Activated CD4-positive, alpha-beta T cell treated with anti-CD3 and anti-CD28 coated beads, Interleukin-2, amount 50 U/mL, for 1 hour (primary cell): ENCODE measurements around the gene MAD1L1.
"Not testable (repeated sequence)": the region's sequence is repeated elsewhere in the genome, so short reads cannot be mapped to it uniquely, and the experiment has no call there.

ENCODE experiments used
- DNase-seq: peaks from one replicate; pipeline ENCODE4 v3.0.0-alpha.2; 2020

MAD1L1 gene

DNA sequence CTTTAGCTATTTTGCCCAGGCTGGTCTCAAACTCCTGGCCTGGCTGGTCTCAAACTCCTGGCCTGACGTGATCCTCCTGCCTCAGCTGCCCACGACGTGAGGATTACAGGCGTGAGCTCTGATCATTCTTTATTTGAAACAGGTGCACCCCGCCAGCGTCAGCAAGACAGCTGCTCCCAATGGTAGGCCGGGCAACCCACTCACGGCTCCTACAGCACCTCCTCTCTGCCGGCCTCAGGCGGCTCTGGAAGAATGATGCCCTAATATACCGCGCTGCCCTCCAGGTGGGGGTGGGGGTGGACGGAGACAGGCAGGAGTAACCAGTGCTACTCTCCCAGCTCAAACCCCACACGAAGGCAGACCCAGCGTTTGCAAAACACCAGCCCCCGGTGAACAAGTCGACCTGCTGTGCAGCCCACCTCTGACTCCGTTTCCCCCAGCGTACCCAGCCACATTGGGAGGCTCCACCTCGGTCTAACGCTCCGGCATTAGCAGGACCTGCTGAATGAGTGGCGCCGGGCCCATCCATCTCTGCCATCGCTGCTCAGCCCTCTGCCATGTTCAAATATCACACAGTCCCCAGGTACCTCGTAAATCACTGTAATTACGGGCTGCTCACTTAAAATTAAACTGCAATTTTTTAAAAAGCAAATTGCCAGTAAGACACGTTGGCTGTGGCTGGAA, 414.0 kb downstream of the MAD1L1 start:
- no peak for DNase-seq

DNA sequence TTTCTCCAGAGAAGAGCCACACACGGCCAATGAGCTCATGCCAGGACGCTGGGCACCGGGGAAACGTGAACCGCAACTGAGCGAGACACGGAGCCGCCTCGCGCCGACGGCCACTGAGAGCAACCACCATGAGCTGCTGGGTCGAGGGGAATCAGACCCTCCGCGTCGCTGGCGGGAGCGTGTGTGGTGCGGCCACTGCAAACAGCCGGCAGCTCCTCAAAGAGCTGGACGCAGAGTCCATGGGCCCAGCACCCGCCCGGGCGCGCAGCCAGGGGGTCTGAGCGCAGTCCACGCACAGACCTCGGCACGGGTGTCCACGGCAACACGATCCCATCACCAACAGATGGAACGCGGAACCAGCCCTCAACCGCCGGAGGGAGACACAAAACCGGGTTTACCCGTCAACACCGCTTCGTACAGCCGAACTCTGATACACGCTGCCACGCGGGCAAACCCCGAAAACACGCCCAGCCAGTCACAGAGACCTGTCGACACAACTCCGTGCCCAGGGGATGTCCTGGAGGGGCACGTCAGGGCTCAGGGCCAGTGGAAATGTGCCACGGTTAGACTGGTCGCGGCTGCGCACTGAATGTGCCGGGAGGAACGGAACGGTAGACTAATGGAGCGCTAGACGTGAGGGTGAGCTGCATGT, 415.6 kb downstream of the MAD1L1 start:
- DNase-seq = no peak

DNA sequence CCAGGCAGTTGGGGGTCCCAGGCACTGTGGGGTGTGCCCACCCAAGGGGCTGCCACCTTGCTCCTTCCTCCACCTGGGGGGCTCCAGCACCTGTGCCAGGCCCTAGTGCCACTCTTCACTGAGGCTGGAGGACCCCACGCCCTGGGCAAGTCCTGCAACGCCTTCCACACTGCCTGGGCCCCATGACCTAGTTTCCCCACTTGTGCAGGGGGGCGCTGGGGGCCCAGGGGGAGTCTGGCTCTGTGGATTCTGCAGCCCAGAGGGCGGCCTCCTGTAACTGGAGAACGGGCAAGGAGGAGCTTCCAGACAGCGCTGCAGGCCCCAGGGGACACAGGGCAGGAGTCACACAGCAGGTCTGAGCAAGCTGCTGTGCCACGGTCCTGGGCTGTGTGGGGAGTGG, 416.3 kb downstream of the MAD1L1 start:
- not testable (repeated sequence) for DNase-seq

DNA sequence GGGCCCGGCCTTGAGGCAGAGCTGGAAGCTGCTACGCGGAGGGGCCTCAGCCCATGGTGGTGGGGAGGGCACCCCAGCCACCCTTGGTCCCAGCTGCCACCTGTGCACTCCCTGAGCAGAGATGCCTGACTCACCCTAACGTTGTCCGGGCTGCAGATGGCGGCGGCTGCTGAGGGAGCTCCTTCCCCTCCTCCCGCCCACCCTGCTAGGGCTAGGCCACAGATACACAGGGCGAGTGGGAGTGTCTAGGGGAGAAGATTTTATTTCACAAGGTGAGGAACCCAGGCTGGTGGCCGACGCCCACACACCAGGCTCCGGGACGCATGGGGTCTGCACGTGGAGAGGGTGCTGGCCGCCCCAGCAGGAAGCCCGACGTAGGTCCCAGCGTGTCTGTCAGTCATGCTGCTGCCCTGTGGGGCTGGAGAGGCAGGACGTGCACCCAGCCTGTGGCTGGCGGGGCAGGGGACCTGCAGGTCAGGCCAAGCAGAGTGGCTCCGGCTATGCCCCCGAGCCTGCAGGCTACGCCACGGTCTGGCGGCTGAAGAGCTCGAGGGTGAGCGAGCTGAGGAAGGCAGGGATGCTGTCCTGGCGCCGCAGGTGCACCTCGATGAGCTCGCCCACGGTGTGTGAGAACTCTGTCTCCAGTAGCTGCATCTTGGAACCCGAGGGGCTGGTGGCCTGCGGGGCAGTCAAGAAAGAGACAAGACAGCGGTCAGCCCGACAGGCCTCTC, 417.0 kb downstream of the MAD1L1 start:
- not testable (repeated sequence) for DNase-seq

DNA sequence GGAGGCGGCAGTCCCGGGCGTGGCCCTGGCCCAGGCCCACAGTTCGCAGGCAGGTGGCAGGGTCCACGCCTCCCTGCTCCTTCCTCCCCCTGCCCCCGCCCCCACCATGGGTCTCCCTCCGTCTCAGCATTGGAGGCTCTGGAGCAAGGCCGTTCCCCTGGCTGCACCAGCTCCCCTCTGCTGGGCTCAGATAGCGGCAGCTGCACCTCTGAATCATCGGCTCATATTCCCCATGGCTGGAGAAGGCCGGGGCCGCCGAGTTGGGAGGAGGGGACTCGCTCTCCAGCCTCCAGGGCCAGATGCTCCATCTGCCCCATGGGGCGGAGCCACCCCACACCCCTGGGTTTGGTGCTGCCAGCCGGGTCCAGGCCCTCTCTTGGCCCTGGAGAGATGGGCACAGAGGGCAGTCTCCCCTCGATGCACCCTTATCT, 417.7 kb downstream of the MAD1L1 start:
- DNase-seq = no peak

DNA sequence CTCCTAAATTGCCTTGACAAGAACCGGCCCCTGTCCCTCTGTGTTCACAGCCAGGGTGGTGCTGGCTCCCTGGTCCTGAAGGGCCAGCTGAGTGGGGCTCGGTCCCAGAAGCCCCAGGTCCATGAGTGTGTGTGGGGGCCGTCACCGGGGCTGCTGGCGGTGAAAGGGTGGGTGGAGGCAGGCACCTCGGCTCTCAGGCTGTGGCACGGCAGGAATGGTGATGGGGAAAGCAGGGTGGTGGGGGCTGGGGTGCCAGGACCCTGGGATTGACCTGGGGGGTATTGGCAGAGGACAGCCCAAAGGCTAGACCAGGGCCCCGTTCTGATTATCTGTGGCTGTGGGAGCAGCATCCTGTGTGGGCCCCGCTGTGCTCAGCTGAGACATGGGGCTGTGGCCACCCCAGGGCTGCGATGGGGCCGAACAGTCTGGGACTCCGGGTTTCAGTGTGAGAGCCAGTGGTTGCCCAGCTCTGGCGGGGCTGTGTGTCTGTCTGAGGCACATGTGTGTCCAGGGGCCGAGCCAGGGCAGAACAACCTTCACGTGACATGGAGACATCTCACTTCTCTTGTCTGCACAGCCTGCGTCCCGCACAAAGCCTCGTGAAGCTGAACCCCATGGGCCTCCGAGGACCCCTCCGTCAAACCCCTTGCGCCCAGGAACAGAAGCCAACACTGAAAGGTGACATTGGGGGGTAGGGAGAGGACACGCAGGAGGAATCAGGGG, 418.5 kb downstream of the MAD1L1 start:
- DNase-seq = no peak

DNA sequence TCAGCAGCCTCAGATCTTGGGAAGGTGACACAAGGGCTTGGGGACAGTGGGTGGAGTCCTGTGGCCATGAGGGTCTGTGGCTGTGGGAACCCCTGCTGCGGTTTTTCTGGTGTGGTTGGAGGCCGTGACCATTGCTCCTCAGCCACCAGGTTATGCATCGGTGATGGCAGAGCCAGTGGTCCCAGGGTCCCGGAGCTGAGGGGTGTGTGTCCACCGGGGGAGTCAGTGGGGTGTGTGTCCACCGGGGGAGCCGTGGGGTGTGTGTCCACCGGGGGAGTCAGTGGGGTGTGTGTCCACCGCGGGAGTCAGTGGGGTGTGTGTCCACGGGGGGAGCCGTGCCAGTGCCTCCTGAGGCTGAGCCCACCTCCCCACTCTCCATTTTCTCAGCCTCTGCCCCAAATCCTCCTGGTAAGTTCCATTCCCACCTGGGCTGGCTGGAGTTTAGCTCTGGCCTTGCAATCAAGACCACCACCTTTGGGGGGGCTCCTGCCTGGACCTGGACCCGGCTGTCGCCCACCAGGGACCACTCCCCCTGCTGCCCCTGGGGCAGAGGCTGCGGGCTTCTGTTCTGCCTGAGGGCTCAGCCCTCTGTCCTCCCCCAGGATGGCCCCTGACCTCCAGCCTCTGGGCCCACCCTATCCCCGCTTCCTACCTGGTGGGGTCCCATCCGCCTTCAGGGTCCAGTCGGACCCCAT, 419.2 kb downstream of the MAD1L1 start:
- no peak for DNase-seq

DNA sequence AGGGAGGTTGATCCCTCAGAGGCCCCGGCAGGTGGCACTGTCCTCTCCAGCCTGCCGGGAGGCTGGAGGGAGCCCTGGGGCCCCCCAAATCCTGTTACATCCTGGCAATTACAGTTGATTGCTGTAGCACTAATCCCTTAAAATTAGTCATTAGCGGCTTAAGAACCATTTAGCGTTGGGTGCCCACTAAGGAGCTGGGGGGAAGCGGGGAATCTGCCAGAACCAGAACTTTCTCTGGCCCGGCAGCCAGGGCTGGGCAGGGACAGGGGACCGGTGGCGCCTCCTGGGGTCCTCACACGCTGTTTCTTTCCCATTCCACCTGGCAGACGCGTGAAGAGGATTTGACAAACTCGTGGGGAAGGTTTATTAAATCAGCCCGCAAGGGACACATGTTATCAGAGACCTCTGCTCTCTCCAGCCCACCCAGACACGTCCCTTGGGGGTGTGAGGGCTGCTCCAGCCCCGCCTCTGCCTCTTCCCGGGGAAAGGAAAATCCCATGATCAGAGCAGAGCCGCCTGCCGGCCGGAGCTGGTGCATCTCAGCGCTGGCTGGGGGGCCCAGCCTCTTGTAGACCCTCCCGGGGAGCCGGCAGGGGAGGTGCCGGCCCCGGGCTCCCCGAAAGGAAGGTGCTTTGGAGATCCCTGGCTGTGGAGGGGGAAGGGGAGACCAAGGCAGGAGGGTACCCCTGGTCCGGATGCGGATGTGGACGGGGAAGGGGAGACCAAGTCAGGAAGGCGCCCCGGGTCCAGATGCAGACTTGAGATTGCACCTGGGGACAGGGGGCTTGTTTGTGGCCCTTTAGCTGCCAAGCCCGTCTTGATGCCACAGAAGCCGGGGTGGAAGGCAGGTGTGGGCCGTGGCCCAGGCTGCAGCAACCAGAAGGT, 420.0 kb downstream of the MAD1L1 start:
- DNase-seq = no peak

DNA sequence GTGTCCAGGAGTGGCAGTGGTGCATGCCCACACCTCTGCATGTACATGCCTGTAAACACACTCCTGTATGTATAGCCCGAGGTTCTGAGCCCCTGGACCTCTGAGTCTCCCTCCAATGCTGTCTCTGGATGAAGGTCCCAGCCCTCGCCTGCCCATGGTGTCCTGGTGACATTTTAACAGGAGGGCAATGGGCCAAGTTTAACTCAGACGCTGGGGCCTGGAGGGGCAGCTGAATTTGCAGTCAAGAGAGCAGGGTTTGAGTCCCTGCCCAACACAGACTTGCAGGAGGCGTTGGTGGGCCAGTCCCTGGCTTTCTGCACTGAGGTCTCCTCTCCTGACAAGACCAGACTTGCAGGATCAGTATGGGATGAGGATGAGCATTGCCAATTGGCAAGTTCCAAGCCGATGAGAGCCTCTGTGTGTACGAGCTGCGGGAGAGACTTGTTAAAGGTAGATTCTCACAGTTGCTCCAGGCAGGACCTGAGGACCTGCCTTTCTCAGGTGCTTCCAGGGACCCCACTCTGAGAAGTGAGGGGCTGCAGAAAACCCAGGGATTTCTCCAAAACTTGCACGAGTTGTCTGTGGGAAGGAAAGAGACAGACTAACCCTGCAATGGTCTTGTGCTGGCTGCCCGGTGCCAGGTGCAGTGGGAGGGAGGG, 420.8 kb downstream of the MAD1L1 start:
- DNase-seq = no peak

DNA sequence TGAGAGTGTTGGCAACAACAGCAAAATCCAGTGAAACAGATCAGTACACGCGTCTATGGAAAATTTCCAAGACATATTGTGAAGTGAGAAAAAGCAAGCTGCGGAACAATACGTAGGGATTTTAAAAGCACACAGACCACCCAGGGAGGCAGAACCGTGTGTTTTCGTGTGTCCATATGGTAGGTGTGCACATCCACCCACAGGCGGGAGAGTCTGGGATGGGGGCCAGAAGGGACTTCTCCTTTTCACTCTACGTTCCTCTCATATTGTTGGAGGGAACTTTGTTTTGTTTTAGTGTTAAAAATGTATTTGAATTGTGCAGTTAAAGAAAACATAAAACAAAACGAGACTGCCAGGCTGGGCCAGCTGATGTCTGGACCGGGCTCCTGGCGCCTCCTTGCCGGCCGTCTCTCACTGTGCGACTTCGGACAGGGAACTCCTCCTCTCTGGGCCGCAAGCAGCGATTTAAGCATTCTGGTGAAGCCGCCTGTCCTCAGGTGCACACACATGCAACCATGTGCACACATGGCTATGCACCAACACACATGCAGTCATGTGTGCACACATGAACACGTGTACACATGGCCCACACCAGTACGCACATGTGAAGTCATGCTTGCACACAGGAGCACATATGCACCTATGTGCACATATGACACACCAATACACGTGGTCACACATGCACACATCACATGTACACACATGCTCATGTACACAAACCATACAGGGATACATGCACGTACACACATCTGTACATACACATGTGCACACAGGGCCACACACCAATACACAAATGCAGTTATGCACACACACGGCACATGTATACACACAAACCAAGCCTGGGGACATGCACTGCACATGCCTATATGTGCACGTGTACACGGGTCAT, 421.5 kb downstream of the MAD1L1 start:
- DNase-seq = no peak

DNA sequence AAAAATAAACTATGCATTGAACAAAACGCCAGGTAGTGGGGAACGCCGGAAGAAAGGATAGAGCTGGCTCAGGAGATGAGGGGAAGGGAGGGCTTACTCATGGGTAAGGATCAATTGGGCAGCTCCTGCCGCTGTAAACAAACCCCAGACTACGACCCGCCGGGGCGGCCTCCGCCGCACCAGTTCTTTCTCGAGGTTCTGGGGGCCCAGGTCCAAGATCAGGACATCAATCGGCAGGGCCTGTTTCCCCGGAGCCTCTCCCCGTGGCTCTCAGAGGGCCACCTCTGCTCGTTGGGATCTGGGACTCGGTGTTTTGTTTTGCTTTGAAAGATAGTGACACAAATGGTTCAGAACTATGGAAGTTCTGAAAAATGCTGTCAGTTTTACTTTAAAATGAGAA, 422.2 kb downstream of the MAD1L1 start:
- no peak for DNase-seq

DNA sequence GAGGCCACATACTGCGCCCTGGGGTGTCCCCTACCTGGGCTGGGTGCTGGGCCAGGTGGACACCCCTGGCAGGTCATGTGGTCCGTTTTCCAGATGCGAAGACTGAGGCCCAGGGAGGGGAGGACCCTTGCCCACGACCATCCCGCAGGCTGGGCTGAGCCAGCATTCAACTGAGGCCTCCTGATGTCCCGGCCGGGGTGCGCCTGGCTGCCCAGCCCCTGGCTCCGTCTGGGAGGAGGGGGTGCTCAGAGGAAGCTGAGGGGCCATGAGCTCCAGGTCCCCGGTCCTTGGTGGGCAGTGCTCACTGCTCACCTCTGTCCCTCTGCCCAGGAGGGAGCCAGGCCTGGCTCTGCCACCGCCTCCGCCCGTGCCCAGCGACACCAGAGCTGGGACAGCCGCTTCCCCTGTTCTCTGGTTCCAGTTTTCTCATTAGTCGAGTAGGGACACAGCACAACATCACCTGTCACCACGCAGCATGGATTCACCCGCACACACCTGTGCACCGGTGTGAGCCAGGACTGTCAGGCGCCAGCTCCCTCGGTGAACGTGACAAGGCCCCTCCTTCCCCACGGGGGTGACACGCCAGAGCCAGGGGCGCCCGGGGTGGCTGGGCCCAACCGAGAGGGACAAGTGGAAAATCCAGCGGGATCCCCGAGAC, 423.0 kb downstream of the MAD1L1 start:
- DNase-seq = no peak

DNA sequence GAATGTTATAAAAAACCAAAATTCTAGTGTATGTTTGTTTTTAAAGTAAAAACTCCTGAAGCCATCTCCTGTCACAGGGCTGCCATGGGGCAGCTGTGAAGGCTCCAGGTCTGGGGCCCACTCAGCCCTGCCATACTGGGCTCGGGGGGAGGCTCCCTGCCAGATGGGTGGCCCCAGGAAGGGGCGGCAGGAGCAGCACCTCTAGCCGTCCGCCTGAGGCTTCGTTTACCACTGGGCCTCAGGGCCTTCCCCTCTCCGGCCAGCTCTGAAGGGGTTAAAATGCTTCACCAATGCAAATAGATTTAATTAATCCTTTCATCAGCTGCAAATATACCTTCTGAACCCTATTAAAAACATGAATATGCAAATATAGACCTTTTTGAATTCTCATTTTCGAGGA, 423.7 kb downstream of the MAD1L1 start:
- no peak for DNase-seq

DNA sequence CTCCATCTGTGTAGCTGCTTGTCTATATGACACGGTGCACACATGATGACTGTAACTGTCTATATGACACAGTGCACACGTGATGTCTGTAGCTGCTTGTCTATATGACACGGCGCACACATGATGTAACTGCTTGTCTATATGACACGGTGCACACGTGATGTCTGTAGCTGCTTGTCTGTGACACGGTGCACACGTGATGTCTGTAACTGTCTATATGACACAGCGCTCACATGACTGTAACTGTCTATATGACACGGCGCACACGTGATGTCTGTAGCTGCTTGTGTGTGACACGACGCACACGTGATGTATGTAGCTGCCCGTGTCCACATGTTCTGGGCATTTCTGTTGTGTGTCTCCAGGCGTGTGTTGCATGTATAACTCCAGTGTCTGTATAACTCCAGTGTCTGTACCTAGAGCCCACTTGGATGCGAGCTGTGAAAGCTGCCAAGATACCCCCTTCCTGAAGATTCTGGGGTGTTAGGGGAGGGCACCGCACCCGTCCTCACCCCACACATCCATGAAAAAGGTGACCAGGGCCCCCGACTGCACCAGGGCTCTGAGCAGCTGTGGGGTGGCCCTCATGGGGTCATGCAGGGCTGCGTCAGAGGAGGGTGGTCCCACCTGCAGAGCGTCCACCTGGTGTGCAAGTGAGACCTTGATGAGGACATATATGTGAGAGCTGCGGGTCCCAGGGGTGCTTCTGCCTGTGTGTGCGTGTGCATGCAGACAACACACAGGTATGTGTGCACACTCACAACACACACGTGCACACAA, 424.7 kb downstream of the MAD1L1 start:
- no peak for DNase-seq

DNA sequence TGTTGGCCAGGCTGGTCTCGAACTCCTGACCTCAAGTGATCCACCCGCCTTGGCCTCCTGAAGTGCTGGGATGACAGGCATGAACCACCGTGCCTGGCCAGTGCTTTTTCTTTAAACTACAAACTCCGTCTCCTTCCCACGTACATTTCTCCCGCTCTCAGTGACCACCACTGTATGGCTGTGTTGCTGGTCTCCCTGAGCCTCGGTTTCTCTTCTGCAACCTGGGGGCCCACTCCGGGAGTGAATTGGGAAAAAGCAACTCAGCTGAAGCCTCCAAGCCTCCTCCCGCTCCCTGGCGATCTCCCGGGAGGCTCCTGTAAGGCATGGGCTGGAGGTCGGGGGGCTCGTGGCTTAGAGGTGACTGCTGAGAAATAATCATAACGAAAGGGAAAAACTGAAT, 426.4 kb downstream of the MAD1L1 start:
- no peak for DNase-seq

DNA sequence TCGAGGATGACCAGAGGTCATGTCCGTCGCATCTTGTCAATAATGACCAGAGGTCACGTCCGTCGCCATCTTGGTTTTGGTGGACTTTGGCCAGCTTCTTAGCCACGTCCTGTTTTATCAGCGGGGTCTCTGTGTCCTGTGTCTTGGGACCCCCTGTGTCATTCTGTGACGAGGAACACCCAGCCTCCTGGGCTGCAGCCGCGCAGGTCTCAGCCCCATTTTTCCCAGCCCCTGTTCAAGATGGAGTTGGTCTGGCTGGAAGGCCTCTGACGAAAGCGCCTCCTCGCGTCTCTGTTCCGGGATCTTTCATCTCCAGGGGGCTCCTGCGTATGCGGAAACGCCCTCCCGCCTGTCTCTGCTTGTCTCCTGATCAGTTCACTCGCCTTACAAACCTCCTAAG, 428.4 kb downstream of the MAD1L1 start:
- no peak for DNase-seq

DNA sequence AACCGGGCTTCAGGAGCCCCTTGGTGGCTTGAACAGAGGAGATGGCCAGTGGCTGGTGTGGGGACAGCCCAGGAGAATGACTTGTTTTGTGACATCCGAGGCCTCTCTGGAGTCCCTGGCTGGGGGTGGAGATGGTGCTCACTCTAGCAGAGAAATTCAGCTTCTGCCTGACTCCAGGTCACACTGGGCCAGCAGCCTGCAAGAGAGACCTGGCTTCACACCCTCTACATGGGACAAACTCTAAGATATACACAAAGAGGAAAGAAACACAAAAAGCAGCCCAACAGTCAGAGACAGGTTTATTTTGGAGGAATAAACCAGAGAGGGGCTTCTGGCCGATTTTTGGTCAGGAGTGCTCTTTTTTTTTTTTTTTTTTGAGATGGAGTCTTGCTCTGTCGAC, 429.8 kb downstream of the MAD1L1 start:
- DNase-seq = no peak

DNA sequence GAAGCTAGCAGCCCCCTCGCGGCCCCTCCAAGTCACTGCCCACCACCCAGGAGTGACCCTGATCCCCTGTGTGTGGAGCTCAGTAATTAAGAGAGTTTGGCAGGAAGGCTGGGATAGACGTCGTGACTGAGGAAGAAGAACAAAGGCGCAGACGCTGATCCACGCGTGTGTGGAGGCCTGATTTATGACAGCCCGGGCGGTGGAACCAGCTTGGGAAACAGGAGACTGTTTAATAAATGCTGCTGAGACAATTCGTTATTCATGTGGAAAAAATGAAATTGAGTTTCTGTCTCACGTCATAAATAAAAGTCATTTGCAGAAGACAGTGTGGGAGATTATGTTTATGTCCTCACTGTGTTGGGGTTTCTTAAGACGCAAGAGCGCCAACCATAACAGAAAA, 431.8 kb downstream of the MAD1L1 start:
- DNase-seq = no peak

DNA sequence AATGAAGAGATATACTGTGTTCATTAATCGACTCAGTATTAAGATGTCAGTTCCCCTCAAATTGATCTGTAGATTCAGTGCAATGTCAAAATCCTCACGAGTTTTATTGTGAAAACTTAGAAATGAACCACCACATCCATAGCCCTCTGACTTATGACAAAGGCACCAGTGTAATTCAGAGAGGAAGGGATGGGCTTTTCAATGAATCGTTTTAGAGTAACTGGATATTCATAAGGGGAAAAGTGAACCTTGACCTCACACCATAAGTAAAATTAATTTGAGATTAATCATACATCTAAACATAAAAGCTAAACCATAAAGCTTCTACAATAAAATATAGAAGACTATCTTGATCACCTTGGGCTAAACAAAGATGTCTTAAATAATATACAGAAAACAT, 434.6 kb downstream of the MAD1L1 start:
- no peak for DNase-seq
